OCI-LY3 (cell line): ENCODE data around the gene LRRC8D.

Source experiments
- H2AFZ ChIP-seq: fragments of 200-600, 300-600 bp; shearing (Covaris generic); 2 replicates; pipeline ENCODE4 v1.6.0; 2014; ENCODE audit warnings: antibody characterized with exemption, low read depth, low read length
- H3K27ac ChIP-seq: fragments of 200-600, 300-600 bp; sonication (generic); 2 replicates; pipeline ENCODE4 v1.5.1; 2014; ENCODE audit warnings: mild to moderate bottlenecking, low read length, moderate library complexity, mixed read lengths
- H3K27me3 ChIP-seq: fragments of 200-600, 300-600 bp; sonication (generic); 2 replicates; pipeline ENCODE4 v1.6.1; 2014; ENCODE audit warnings: low read depth, low read length, mixed read lengths
- H3K36me3 ChIP-seq: fragments of 200-600, 300-600 bp; sonication (generic); replicated peaks from 2 replicates; pipeline ENCODE3; 2014; ENCODE audit warnings: low read depth, low read length, mixed read lengths
- H3K4me1 ChIP-seq: fragments of 300-600, 200-600 bp; sonication (generic); 2 replicates; pipeline ENCODE4 v1.6.1; 2014; ENCODE audit warnings: low read length, mixed read lengths
- H3K4me2 ChIP-seq: fragments of 200-600, 300-600 bp; sonication (generic); 2 replicates; pipeline ENCODE4 v1.6.1; 2014; ENCODE audit warnings: low read length, mixed read lengths
- H3K4me3 ChIP-seq: fragments of 300-600, 200-600 bp; sonication (generic); 2 replicates; pipeline ENCODE4 v1.5.1; 2014; ENCODE audit warnings: antibody characterized with exemption, mild to moderate bottlenecking, low read length, moderate library complexity
- H3K79me2 ChIP-seq: fragments of 300-600, 200-600 bp; shearing (Covaris generic); 2 replicates; pipeline ENCODE4 v1.6.1; 2014; ENCODE audit warnings: mild to moderate bottlenecking, low read length, mixed read lengths
- H3K9ac ChIP-seq: fragments of 300-600, 200-600 bp; shearing (Covaris generic); 2 replicates; pipeline ENCODE4 v1.6.0; 2014; ENCODE audit warnings: mild to moderate bottlenecking, low read length, moderate library complexity
- H3K9me3 ChIP-seq: fragments of 200-600, 300-600 bp; shearing (Covaris generic); 2 replicates; pipeline ENCODE4 v1.6.1; 2014; ENCODE audit warnings: low read length, mixed read lengths; ENCODE audit not compliant: insufficient read depth
- H4K20me1 ChIP-seq: fragments of 200-600, 300-600 bp; sonication (generic); 2 replicates; pipeline ENCODE4 v1.6.1; 2016; ENCODE audit warnings: low read length, mixed read lengths; ENCODE audit not compliant: insufficient read depth
- EZH2phosphoT487 ChIP-seq: fragments of 200-600 bp; shearing (Covaris generic); IDR thresholded peaks from 2 replicates; pipeline ENCODE4 v1.6.1; 2018; ENCODE audit warnings: antibody characterized with exemption, mixed run types, low read depth
- TF ChIP-seq, protein P1 (sequence below): fragments of 200-600, 300-600 bp; sonication (generic); IDR thresholded peaks from 2 replicates; pipeline ENCODE4 v1.5.1; 2014; ENCODE audit warnings: antibody characterized with exemption, low read length, low read depth

LRRC8D gene

DNA sequence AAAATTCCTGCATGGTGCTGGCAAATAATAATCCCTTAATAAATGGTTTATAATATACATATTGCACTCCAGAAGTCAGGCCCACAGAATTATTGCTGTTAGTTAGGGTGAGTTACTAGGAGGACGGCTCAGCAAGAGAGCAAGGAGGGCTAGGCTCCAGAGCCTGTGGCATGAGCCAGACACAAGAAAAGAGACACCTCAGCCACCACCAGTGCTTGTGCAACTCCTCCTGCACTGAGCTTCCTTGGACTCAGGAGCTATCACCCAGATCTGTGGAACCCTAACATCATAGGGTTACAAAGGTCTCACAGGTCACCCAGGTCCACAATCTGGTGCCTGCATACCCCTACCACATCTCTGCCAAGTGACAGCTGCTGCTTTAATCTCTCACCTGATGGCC lies 12.8 kb upstream of the LRRC8D start:
- Histone ChIP-seq H3K4me2 (no peak overlapping the region), H3K27me3 (no peaks in the 10 kb centered on the region), H3K79me2 (no peaks in the 10 kb centered on the region), H3K4me3 (no peak overlapping the region), H3K36me3 (no peaks in the 10 kb centered on the region), H3K9me3 (no peaks in the 10 kb centered on the region), H3K9ac (no peak overlapping the region), H3K4me1 (peaks cover 12% of the 10 kb centered on the region), H3K27ac (no peak overlapping the region), H4K20me1 (no peaks in the 10 kb centered on the region), H2AFZ (no peak overlapping the region)
- TF ChIP-seq, protein P1, sequence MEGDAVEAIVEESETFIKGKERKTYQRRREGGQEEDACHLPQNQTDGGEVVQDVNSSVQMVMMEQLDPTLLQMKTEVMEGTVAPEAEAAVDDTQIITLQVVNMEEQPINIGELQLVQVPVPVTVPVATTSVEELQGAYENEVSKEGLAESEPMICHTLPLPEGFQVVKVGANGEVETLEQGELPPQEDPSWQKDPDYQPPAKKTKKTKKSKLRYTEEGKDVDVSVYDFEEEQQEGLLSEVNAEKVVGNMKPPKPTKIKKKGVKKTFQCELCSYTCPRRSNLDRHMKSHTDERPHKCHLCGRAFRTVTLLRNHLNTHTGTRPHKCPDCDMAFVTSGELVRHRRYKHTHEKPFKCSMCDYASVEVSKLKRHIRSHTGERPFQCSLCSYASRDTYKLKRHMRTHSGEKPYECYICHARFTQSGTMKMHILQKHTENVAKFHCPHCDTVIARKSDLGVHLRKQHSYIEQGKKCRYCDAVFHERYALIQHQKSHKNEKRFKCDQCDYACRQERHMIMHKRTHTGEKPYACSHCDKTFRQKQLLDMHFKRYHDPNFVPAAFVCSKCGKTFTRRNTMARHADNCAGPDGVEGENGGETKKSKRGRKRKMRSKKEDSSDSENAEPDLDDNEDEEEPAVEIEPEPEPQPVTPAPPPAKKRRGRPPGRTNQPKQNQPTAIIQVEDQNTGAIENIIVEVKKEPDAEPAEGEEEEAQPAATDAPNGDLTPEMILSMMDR = no peak
- TF ChIP-seq EZH2phosphoT487 = no peak

DNA sequence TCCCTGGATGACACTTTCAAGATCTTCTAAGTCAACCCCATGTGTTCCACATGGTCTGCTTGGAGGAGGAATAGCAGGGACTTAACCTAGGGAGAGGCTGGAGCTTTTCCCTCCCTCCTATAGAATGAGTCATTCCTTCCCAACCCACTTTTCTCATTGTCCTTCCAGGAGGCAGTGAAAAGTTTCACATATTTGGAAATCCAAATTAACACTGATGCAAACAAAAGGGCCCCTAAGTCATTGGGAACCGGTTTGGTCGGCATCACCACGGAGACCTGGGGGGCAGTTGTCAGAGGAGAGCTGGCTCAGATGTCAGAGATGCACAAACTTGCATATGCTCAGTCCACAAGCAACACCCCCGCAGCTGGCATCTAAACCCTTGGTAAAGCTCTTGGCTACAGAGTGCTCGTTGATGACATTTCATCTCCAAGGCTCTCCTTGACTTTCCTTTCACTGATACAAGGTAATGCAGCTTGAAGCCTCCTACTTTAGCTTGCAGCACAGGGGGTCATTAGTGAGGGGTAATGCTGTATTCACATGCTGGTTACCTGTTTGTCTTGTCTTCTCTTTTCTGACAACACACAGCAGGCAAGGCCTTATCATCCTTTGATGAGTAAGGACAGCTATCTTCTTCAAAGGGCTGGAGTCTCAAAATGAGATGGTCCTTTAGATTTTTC lies 12.3 kb upstream of the LRRC8D start:
- Histone ChIP-seq H3K36me3 (no peaks in the 10 kb centered on the region), H4K20me1 (no peaks in the 10 kb centered on the region), H3K9me3 (no peaks in the 10 kb centered on the region), H3K4me2 (no peak overlapping the region), H3K4me1 (peaks cover 12% of the 10 kb centered on the region), H3K79me2 (no peaks in the 10 kb centered on the region), H3K27ac (no peak overlapping the region), H3K4me3 (no peak overlapping the region), H3K9ac (no peak overlapping the region), H3K27me3 (no peaks in the 10 kb centered on the region), H2AFZ (no peak overlapping the region)
- TF ChIP-seq, protein P1 = no peak
- TF ChIP-seq EZH2phosphoT487 = no peak

DNA sequence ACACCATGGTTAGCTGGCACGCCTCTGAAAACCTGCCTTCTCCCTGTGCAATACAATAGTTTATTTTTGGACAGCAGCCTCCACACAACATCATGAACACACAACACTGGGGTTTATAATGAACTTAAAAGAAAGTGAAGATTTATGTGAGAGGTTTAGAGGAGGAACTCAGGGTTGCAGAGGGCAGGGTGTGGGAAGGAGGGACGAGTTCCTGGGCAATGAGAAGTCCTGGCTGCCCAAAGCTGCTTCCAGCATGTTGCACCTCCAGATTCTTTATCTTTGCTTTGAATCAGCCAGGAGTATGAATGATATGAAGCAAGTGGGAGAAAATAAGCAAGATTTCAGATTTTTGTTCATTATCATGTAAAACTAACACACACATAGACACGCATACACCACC lies 11.3 kb upstream of the LRRC8D start:
- TF ChIP-seq, protein P1 = no peak
- TF ChIP-seq EZH2phosphoT487 = no peak

DNA sequence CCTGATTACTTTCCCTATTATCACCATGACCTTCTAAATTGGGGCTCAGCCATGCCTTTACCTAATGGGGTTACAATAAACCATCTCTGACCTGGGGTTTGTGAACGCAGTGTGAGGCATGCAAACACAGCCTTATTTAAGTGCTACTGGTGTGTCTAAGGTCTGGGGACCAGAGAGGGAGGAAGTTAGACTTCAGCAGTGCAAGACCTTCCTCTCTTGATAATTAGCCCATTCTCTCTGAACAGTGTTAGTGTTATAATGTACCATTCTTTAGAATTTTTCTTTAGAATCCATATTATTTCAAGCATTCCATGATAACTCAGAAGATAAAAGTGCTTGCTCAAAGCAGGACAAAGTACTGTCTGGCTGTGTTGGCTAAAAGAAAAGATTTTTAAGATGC lies 10.5 kb upstream of the LRRC8D start:
- TF ChIP-seq, protein P1 = no peak
- TF ChIP-seq EZH2phosphoT487 = no peak
- Histone ChIP-seq H3K9ac (no peak overlapping the region), H2AFZ (no peak overlapping the region), H3K4me3 (no peak overlapping the region), H4K20me1 (no peaks in the 10 kb centered on the region), H3K79me2 (no peaks in the 10 kb centered on the region), H3K27me3 (peaks cover 4% of the 10 kb centered on the region; the same call in 1 of the 2 replicates), H3K4me1 (peaks cover 17% of the 10 kb centered on the region), H3K9me3 (no peaks in the 10 kb centered on the region), H3K4me2 (no peak overlapping the region), H3K36me3 (no peaks in the 10 kb centered on the region), H3K27ac (no peak overlapping the region)

More for the DNA sequence above, 11.3 kb upstream of the LRRC8D start:
- no peak overlapping the region for H3K27ac ChIP-seq
- no peak overlapping the region for H3K4me3 ChIP-seq
- H4K20me1 ChIP-seq = no peaks in the 10 kb centered on the region
- no peak overlapping the region for H2AFZ ChIP-seq
- H3K4me2 ChIP-seq = no peak overlapping the region
- peaks cover 13% of the 10 kb centered on the region for H3K4me1 ChIP-seq
- H3K9ac ChIP-seq = no peak overlapping the region
- no peaks in the 10 kb centered on the region for H3K36me3 ChIP-seq
- peaks cover 2% of the 10 kb centered on the region; the same call in 1 of the 2 replicates for H3K27me3 ChIP-seq
- H3K9me3 ChIP-seq = no peaks in the 10 kb centered on the region
- H3K79me2 ChIP-seq = no peaks in the 10 kb centered on the region
